Stimulated activated CD8-positive, alpha-beta memory T cell treated with anti-CD3 and anti-CD28 coated beads, Interleukin-15, amount 100 ng/mL, for 4 hours (primary cell): ENCODE results near the gene TIAM1.

Source experiments
- DNase-seq, 2 donors: peaks; one replicate each; pipeline ENCODE4 v3.0.0-alpha.2; 2020; ENCODE audit warnings: low read depth in 2 of 2

TIAM1 gene

DNA sequence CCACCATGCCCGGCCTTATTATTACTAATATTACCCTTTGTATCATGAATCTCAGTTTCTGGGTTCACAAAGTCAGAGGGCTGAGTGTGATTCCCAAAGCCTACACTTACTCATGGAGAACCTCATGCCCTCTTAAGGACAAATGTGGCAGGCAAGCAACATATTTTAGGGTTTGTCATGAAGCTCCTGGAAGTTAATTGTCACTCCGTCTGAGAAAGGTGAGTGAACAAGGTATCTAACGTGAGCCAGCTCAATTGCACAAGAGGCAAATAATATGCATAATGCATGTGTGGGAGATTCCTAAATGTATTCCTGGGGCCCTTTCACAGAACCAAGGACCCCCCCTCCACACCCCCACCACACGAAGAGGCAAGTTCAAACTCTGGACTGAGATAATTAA lies 10.1 kb upstream of the TIAM1 start:
- no peak for DNase-seq

DNA sequence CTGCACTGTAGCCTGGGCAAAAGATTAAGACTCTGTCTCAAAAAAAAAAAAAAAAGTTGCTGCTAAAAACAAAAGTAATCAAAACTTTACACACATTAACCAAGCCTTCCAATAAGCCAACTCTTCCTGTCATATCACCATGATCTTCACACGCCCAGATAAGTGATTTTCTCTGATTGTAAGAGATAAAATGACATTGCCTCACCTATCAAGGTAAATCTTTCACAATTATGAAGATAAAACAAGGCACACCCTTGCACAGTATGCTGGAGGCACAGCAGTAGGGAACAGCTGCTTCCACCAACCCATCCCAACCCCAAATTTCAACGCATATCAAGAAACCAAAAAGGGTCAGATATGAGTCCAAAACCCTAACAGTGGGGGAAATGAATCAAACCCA lies 8.8 kb upstream of the TIAM1 start:
- DNase-seq = no peak

DNA sequence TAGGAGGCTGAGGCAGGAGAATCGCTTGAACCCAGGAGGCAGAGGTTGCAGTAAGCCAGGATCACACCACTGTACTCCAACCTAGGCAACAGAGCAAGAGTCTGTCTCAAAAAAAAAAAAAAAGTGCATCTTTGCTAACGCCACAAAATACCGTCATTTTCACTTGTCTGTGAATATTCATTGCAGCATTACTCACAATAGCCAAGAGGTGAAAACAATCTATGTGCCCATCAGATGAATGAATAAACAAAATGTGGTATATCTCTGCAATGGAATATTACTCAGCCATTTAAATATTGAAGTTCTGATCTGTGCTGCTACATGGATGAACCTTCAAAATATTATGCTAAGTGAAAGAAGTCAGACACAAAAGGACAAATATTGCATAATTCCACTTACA lies 7.9 kb upstream of the TIAM1 start:
- no peak for DNase-seq

DNA sequence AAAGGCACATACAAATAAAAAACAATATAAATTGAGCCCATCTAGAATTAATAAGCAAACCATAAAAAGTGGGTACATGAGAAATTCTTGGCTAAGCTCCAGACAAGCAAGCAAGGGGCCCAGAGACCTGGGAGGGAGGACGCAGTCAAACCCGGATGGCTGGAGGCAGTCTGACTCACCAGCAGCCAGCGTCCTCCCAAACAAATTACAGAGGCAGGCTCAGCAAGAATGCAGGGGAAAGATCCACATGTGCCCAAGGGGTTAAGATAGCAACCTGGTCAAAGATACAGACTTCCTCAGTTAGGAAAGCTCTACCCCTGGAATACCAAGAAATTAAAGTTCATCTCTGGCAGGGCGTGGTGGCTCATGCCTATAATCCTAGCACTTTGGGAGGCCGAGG lies 7.4 kb upstream of the TIAM1 start:
- DNase-seq = no peak

GRCh38 chr21:31349208-31349607 lies 5.1 kb upstream of the TIAM1 start:
- no peak for DNase-seq

DNA sequence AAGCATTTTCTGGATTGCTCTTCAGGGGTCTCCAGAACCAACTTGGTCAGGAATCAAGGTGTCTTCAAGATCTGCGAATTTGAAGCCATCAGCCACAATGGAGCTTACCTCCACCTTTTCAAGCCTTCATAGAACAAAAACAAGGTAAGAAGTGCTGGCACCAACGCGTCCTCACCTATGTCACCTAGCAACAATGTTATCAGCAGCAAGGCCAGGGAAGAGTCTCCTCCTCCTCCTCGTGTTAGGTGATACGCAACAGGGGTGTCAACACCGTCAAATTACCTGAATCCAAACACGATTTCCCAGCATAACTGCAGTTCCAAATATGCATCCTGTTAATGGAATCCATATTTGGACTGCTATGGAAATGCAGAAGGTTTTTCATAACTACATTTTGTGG lies 4.1 kb upstream of the TIAM1 start:
- no peak for DNase-seq

GRCh38 chr21:31347435-31348032 lies 3.5 kb upstream of the TIAM1 start:
- DNase-seq = no peak

GRCh38 chr21:31346256-31346821 lies 2.3 kb upstream of the TIAM1 start:
- no peak for DNase-seq

- no peak for DNase-seq
Observed at GRCh38 chr21:31345136-31345535, 1.1 kb upstream of the TIAM1 start.

DNA sequence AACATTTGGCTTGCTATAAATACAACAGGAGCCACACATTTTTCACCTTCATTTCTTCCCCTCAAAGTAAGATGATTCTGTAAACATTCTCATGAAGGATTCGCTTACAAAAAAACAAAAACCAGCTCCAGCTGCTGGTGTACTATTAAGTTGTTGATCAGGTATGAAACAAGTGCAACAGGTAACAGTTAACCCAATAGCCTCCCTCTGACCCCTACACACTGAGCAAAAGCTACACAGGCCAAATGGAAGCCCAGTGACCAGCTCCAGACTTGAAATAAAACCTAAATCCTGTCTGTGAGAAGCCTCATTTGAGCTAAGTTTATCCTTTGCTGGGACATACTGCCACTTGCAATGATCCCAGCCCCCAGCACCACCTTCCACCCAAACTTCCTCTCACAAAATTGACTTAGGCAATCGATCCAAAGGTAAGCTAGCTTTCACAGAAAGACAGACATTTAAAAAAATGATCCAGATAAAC lies 991 bp downstream of the TIAM1 start:
- DNase-seq = no peak

- no peak for DNase-seq
Observed at GRCh38 chr21:31342348-31342747, 1.7 kb downstream of the TIAM1 start.

DNA sequence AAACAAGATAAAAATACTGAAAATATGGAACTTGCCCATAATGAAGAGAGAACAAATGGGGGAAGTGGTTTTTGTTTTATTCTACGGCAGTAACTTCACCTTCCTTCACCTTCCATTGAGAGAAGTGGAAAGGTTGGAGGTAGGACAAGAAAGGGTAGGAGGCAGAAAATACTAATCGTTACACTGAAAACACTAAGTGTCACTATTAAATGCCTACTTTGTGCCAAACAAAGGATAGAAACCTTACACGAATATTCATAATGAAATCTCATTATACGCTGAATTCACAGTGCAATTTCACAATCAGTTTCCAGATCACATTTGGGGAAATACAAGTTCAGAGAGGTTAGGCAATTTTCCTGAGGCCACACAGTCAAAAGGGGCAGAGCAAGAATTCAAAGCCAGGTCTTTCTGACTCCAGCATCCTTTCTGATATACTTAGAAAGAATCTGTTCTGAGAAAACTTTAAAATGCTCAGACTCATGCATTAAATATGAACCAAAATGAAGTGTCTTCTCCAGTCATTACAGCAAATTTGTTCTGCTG lies 3.0 kb downstream of the TIAM1 start:
- no peak for DNase-seq

DNA sequence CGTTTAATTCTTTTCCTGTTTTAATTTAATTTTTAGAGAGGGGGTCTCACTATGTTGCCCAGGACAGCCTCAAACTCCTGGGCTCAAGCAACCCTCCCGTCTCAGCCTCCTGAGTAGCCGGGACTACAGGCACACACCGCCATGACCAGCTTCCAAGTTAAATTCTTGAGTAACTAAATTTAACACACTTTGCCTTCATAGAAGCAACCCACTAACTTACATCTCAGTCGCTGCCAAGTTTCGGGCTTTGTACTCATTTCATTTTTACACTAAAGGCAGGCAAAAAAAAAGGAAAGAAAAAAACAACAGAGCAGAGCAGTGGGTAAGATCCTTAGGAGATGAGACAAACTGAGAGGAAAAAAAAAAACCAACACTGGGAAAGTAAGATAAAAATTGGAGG lies 3.5 kb downstream of the TIAM1 start:
- DNase-seq = no peak

DNA sequence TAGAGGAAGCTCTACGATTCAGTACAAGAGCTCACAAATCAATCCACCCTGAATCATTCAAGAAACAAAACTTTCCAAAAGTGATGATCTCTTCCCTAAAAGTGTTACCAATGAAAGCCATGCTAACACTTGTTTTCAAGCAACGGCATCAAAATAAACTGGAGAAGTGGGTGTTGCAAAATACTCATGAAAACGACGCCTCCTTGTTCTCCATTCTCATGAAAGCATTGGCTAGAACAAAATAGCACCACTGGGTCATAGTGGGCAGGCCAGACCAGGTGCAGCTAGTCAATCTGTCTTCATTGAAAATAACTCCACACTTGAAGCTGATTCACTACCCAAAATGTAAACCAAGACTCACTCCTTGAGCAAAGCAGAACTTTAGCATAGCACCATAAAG lies 4.3 kb downstream of the TIAM1 start:
- DNase-seq = no peak

- DNase-seq = no peak
Observed at GRCh38 chr21:31338908-31339368, 5.1 kb downstream of the TIAM1 start.

GRCh38 chr21:31337996-31338907 lies 5.8 kb downstream of the TIAM1 start:
- no peak for DNase-seq

- no peak for DNase-seq
Observed at GRCh38 chr21:31337086-31337485, 7.0 kb downstream of the TIAM1 start.

GRCh38 chr21:31336739-31337040 lies 7.4 kb downstream of the TIAM1 start:
- no peak for DNase-seq

DNA sequence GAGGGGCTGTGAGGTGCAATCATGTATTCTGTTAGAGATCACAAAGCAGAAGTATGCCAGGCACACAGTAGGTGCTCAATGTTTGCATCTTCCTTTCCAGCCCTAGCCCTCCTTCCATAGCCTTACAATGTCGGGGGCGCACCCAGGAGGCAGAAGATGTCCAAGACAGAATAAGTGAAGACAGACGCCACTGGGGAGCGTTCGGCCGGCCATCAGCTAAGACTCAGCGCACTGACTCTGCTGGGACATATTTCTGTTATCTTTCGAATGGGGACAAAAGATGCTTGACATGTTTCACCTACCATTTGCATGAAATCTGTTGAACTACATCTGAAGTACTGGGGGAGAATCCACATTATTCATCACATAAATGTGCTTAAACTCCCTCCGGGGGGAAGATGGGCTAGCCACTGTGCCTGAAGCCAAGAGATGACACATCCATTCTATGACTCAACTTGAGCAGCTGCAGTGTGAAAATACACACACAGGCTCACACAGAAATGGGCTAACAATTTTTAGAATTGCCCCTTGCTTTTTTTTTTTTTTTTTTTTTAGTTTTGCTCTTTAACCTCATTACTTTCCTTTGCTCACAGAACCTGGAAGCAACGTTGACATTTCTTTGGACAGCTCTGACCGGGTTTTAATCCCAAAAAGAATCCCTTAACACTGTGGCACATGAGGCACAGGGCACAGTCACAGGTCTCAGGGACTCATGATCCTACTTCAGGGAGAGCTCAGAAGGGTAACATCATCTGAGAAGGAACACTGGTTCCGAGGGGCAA lies 7.9 kb downstream of the TIAM1 start:
- no peak for DNase-seq

- DNase-seq = no peak
Observed at GRCh38 chr21:31334648-31335121, 9.4 kb downstream of the TIAM1 start.

GRCh38 chr21:31332525-31332924 lies 11.5 kb downstream of the TIAM1 start:
- DNase-seq = no peak

DNA sequence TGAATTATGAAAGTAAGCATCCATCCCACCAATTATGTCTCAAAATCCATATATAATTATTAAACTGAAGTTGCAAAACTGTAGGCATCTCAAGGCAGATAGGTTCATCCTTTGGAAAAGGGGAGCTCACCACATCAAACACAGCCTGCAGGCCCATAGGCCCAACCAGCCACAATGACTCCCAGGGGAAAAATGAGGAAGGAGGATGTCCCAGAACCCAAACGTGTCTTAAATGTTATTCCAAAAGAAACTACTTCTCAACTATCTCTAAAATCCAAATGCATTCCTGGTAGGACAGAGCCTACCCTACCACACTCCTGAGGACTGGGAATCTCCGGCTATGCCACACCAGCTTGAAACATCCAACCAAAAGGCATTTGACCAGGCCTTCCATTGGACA lies 12.8 kb downstream of the TIAM1 start:
- no peak for DNase-seq
